Measurements from ENCODE around the gene ACAD11.
"Not testable (repeated sequence)": the region's sequence is repeated elsewhere in the genome, so short reads cannot be mapped to it uniquely, and the experiment has no call there.

DNA sequence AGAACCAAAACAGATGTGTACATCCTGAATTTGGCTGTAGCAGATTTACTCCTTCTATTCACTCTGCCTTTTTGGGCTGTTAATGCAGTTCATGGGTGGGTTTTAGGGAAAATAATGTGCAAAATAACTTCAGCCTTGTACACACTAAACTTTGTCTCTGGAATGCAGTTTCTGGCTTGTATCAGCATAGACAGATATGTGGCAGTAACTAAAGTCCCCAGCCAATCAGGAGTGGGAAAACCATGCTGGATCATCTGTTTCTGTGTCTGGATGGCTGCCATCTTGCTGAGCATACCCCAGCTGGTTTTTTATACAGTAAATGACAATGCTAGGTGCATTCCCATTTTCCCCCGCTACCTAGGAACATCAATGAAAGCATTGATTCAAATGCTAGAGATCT is 59.0 kb downstream of the ACAD11 start:
- TF ChIP-seq TCF7 (CRISPR knock-in tag; IDR thresholded peaks at IDR 0.05; ENCODE audit: low read depth); FOXJ3 (CRISPR knock-in tag; IDR thresholded peaks at IDR 0.05; ENCODE audit: borderline replicate concordance); ATF3 (CRISPR knock-in tag; conservative IDR thresholded peaks at IDR 0.05); IRF2 (CRISPR knock-in tag; IDR thresholded peaks at IDR 0.05; ENCODE audit: borderline replicate concordance, low read depth); HMGXB4 (CRISPR knock-in tag; IDR thresholded peaks at IDR 0.05): not testable (repeated sequence)
- TF ChIP-seq, protein P1, sequence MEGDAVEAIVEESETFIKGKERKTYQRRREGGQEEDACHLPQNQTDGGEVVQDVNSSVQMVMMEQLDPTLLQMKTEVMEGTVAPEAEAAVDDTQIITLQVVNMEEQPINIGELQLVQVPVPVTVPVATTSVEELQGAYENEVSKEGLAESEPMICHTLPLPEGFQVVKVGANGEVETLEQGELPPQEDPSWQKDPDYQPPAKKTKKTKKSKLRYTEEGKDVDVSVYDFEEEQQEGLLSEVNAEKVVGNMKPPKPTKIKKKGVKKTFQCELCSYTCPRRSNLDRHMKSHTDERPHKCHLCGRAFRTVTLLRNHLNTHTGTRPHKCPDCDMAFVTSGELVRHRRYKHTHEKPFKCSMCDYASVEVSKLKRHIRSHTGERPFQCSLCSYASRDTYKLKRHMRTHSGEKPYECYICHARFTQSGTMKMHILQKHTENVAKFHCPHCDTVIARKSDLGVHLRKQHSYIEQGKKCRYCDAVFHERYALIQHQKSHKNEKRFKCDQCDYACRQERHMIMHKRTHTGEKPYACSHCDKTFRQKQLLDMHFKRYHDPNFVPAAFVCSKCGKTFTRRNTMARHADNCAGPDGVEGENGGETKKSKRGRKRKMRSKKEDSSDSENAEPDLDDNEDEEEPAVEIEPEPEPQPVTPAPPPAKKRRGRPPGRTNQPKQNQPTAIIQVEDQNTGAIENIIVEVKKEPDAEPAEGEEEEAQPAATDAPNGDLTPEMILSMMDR (IDR thresholded peaks at IDR 0.05): not testable (repeated sequence)

Measured in WTC11 (cell line).